Sigmoid colon (tissue), 4 donors: ENCODE measurements around the gene CHAT.

Experiments used
- POLR2A ChIP-seq, 2 donors: fragments of 450-650 bp; IDR thresholded peaks; one replicate each; pipeline ENCODE4 v1.6.1; 2016; ENCODE audit warnings: antibody characterized with exemption in 2 of 2, mild to moderate bottlenecking in 2 of 2, moderate library complexity in 2 of 2
- POLR2AphosphoS5 ChIP-seq, 4 donors: sonication (generic); formaldehyde crosslinking; IDR thresholded peaks; one replicate each; pipeline ENCODE4 v1.6.1; 2017; ENCODE audit warnings: antibody characterized with exemption in 4 of 4
- TF ChIP-seq, protein P1 (sequence below), 4 experiments: fragments of 450-650 bp in 3 of 4; fragments of 200-600 bp in 1 of 4; IDR thresholded peaks; one replicate each; pipeline ENCODE4 v1.5.1; 2016 to 2019; ENCODE audit warnings: antibody characterized with exemption in 4 of 4, mild to moderate bottlenecking in 3 of 4, moderate library complexity in 2 of 4

- TF ChIP-seq, protein P1, sequence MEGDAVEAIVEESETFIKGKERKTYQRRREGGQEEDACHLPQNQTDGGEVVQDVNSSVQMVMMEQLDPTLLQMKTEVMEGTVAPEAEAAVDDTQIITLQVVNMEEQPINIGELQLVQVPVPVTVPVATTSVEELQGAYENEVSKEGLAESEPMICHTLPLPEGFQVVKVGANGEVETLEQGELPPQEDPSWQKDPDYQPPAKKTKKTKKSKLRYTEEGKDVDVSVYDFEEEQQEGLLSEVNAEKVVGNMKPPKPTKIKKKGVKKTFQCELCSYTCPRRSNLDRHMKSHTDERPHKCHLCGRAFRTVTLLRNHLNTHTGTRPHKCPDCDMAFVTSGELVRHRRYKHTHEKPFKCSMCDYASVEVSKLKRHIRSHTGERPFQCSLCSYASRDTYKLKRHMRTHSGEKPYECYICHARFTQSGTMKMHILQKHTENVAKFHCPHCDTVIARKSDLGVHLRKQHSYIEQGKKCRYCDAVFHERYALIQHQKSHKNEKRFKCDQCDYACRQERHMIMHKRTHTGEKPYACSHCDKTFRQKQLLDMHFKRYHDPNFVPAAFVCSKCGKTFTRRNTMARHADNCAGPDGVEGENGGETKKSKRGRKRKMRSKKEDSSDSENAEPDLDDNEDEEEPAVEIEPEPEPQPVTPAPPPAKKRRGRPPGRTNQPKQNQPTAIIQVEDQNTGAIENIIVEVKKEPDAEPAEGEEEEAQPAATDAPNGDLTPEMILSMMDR (IDR thresholded peaks at IDR 0.05): no peak
- TF ChIP-seq POLR2AphosphoS5 (IDR thresholded peaks at IDR 0.05): no peak
- TF ChIP-seq POLR2A (IDR thresholded peaks at IDR 0.05): no peak
Measured at GRCh38 chr10:49649936-49650723, 36.3 kb downstream of the CHAT start.
